CD4-positive, alpha-beta memory T cell (primary cell): Measurements from ENCODE around the gene RIPK4. TPM values are rescaled to one million over a fixed set of nuclear protein-coding genes. Genes with fewer than 3 reads are reported as not detected.
A peak's percentile ranks its signal among the peaks of the same experiment; 100 is the strongest.

Experiments
- CTCF ChIA-PET: fragments of 350-600 bp; sonication (Branson Sonifier 250); formaldehyde crosslinking; loops from one replicate; lab custom pipeline; 2021; ENCODE audit warnings: inconsistent platforms; ENCODE audit not compliant: partially characterized antibody; lab: Charles Lee
- POLR2A ChIA-PET: fragments of 350-600 bp; sonication (Branson Sonifier 250); formaldehyde crosslinking; loops from one replicate; lab custom pipeline; 2021; ENCODE audit not compliant: partially characterized antibody; lab: Charles Lee
- DNase-seq, 5 donors: peaks; one replicate each; pipeline versions ENCODE4 v3.0.0 to v3.0.0-alpha.2; 2020 to 2022; ENCODE audit warnings: mixed read lengths in 1 of 5
- H3K27ac ChIP-seq: one replicate; pipeline ENCODE4 v1.7.0; 2013; ENCODE audit warnings: low read depth, low read length
- H3K27me3 ChIP-seq: 2 replicates; pipeline ENCODE4 v1.7.0; 2013; ENCODE audit warnings: mild to moderate bottlenecking, low read length, moderate library complexity; ENCODE audit not compliant: insufficient read depth
- H3K36me3 ChIP-seq: 2 replicates; pipeline ENCODE4 v1.7.0; 2013; ENCODE audit warnings: mild to moderate bottlenecking, low read length, moderate library complexity; ENCODE audit not compliant: insufficient read depth
- H3K4me1 ChIP-seq: 2 replicates; pipeline ENCODE4 v1.7.0; 2013; ENCODE audit warnings: mild to moderate bottlenecking, low read length, moderate library complexity; ENCODE audit not compliant: insufficient read depth
- H3K4me3 ChIP-seq, 2 donors: one replicate each; pipeline ENCODE4 v1.7.0; 2013; ENCODE audit warnings: low read length in 2 of 2, mild to moderate bottlenecking in 1 of 2
- H3K9me3 ChIP-seq, 2 donors: one replicate each; pipeline ENCODE4 v1.7.0; 2013; ENCODE audit warnings: low read length in 2 of 2, control low read depth in 1 of 2; ENCODE audit not compliant: control insufficient read depth in 1 of 2
- H3K27ac Mint-ChIP-seq, 7 donors: one replicate each; pipeline ENCODE4 v1.8.0; 2020 to 2021; ENCODE audit warnings: mixed read lengths in 7 of 7, mild to moderate bottlenecking in 6 of 7, inconsistent platforms in 3 of 7, moderate library complexity in 3 of 7
- H3K27me3 Mint-ChIP-seq, 2 donors: one replicate each; pipeline ENCODE4 v1.8.0; 2020 to 2021; ENCODE audit warnings: mixed read lengths in 2 of 2
- H3K36me3 Mint-ChIP-seq, 2 donors: one replicate each; pipeline ENCODE4 v1.8.0; 2020 to 2021; ENCODE audit warnings: mixed read lengths in 2 of 2, inconsistent platforms in 1 of 2, mild to moderate bottlenecking in 1 of 2
- H3K4me1 Mint-ChIP-seq, 4 donors: one replicate each; pipeline ENCODE4 v1.8.0; 2020 to 2021; ENCODE audit warnings: mixed read lengths in 4 of 4, mild to moderate bottlenecking in 1 of 4
- H3K4me3 Mint-ChIP-seq, 8 donors: one replicate each; pipeline ENCODE4 v1.8.0; 2020 to 2021; ENCODE audit warnings: mixed read lengths in 8 of 8, mild to moderate bottlenecking in 7 of 8, moderate library complexity in 6 of 8, inconsistent platforms in 3 of 8
- H3K9me3 Mint-ChIP-seq, 8 donors: one replicate each; pipeline ENCODE4 v1.8.0; 2020 to 2021; ENCODE audit warnings: mixed read lengths in 8 of 8, mild to moderate bottlenecking in 5 of 8, inconsistent platforms in 3 of 8, moderate library complexity in 1 of 8
- intact Hi-C: fragments of 100-400 bp; cut with micrococcal nuclease; formaldehyde crosslinking; loops from one replicate; pipeline ENCODE4 v1.15.1; 2023
- polyA plus RNA-seq, 2 donors: library from polyadenylated mRNA; unstranded; fragments of 300-500 nt; fragmentation: Illumina TruSeq; gene quantifications; one replicate each; pipeline ENCODE4 v1.2.3, GENCODE V29; 2021
- total RNA-seq, 2 experiments: library from RNA; stranded (reverse); gene quantifications; one replicate each; pipeline ENCODE4 v1.2.3, GENCODE V29; 2021

Gene RIPK4
- total and polyA plus RNA-seq, 4 experiments from 2014 or later = 0.16 to 0.36 (median 0.26) TPM; not detected in 1

- H3K9me3 Mint-ChIP-seq = no peaks in the 10 kb centered on the region
- intact Hi-C loops = no loop called here
Observed at GRCh38 chr21:41746744-41747006, 20.2 kb downstream of the RIPK4 start.

GRCh38 chr21:41745971-41746743 lies 20.7 kb downstream of the RIPK4 start:
- CTCF ChIA-PET = no interaction called here
- POLR2A ChIA-PET = no interaction called here
- Mint-ChIP-seq H3K36me3 (no peaks in the 10 kb centered on the region), H3K27me3 (peaks cover 0 to 7% of the 10 kb centered on the region in 2 donors), H3K27ac (no peak overlapping the region), H3K4me3 (no peak overlapping the region), H3K4me1 (no peaks in the 10 kb centered on the region), H3K9me3 (no peaks in the 10 kb centered on the region)
- Histone ChIP-seq H3K27ac (no peak overlapping the region), H3K27me3 (no peaks in the 10 kb centered on the region), H3K9me3 (no peaks in the 10 kb centered on the region), H3K4me3 (no peak overlapping the region), H3K4me1 (no peaks in the 10 kb centered on the region), H3K36me3 (no peaks in the 10 kb centered on the region)
- DNase-seq = peak in 1 of 5 donors; percentile 14
- intact Hi-C loops = no loop called here

More at GRCh38 chr21:41746744-41747006, 20.2 kb downstream of the RIPK4 start:
- no peaks in the 10 kb centered on the region for H3K36me3 ChIP-seq
- CTCF ChIA-PET = no interaction called here
- H3K4me3 ChIP-seq = no peak overlapping the region
- H3K27ac ChIP-seq = no peak overlapping the region
- H3K9me3 ChIP-seq = no peaks in the 10 kb centered on the region
- H3K27me3 ChIP-seq = no peaks in the 10 kb centered on the region
- peak in 1 of 5 donors; percentile 3 for DNase-seq
- no peaks in the 10 kb centered on the region for H3K4me1 ChIP-seq
- H3K27me3 Mint-ChIP-seq = peaks cover 0 to 7% of the 10 kb centered on the region in 2 donors
- no peak overlapping the region for H3K4me3 Mint-ChIP-seq
- H3K36me3 Mint-ChIP-seq = no peaks in the 10 kb centered on the region
- POLR2A ChIA-PET = no interaction called here
- H3K27ac Mint-ChIP-seq = no peak overlapping the region
- no peaks in the 10 kb centered on the region for H3K4me1 Mint-ChIP-seq

GRCh38 chr21:41745026-41745820 lies 21.6 kb downstream of the RIPK4 start:
- DNase-seq = peak in 1 of 5 donors; percentile 19
- ChIA-PET POLR2A (no interaction called here), CTCF (no interaction called here)
- no peaks in the 10 kb centered on the region for H3K36me3 Mint-ChIP-seq
- H3K36me3 ChIP-seq = no peaks in the 10 kb centered on the region
- H3K27ac Mint-ChIP-seq = no peak overlapping the region
- no peaks in the 10 kb centered on the region for H3K4me1 Mint-ChIP-seq
- no peaks in the 10 kb centered on the region for H3K9me3 Mint-ChIP-seq
- no peaks in the 10 kb centered on the region for H3K9me3 ChIP-seq
- no peak overlapping the region for H3K4me3 Mint-ChIP-seq
- H3K4me1 ChIP-seq = no peaks in the 10 kb centered on the region
- peaks cover 0 to 7% of the 10 kb centered on the region in 2 donors for H3K27me3 Mint-ChIP-seq
- no peaks in the 10 kb centered on the region for H3K27me3 ChIP-seq
- H3K27ac ChIP-seq = no peak overlapping the region
- intact Hi-C loops = no loop called here
- H3K4me3 ChIP-seq = no peak overlapping the region

GRCh38 chr21:41744028-41744930 lies 22.6 kb downstream of the RIPK4 start:
- no peaks in the 10 kb centered on the region for H3K36me3 Mint-ChIP-seq
- peaks cover 2 to 7% of the 10 kb centered on the region in 2 donors for H3K27me3 Mint-ChIP-seq
- H3K4me1 Mint-ChIP-seq = no peaks in the 10 kb centered on the region
- no peak for DNase-seq
- no peak overlapping the region for H3K27ac Mint-ChIP-seq
- Histone ChIP-seq H3K27ac (no peak overlapping the region), H3K9me3 (no peaks in the 10 kb centered on the region), H3K4me3 (no peak overlapping the region), H3K4me1 (no peaks in the 10 kb centered on the region), H3K36me3 (no peaks in the 10 kb centered on the region), H3K27me3 (no peaks in the 10 kb centered on the region)
- ChIA-PET POLR2A (no interaction called here), CTCF (no interaction called here)
- no peaks in the 10 kb centered on the region for H3K9me3 Mint-ChIP-seq
- intact Hi-C loops = no loop called here
- H3K4me3 Mint-ChIP-seq = no peak overlapping the region

- no peak for DNase-seq
- Histone ChIP-seq H3K4me3 (no peak overlapping the region), H3K27me3 (no peaks in the 10 kb centered on the region), H3K27ac (no peak overlapping the region), H3K9me3 (no peaks in the 10 kb centered on the region), H3K36me3 (no peaks in the 10 kb centered on the region), H3K4me1 (no peaks in the 10 kb centered on the region)
- ChIA-PET POLR2A (no interaction called here), CTCF (no interaction called here)
- Mint-ChIP-seq H3K36me3 (no peaks in the 10 kb centered on the region), H3K27ac (no peak overlapping the region), H3K4me1 (no peaks in the 10 kb centered on the region), H3K4me3 (no peak overlapping the region), H3K9me3 (peaks cover 0 to 3% (median 0%) of the 10 kb centered on the region in 8 donors), H3K27me3 (peaks cover 2 to 7% of the 10 kb centered on the region in 2 donors)
- intact Hi-C loops = no loop called here
Observed at GRCh38 chr21:41743321-41744027, 23.4 kb downstream of the RIPK4 start.

GRCh38 chr21:41742073-41742875 lies 24.6 kb downstream of the RIPK4 start:
- ChIA-PET CTCF (no interaction called here), POLR2A (no interaction called here)
- Mint-ChIP-seq H3K36me3 (no peaks in the 10 kb centered on the region), H3K4me3 (no peak overlapping the region), H3K27me3 (peaks cover 2 to 9% of the 10 kb centered on the region in 2 donors), H3K9me3 (peaks cover 0 to 7% (median 2%) of the 10 kb centered on the region in 8 donors), H3K27ac (no peak overlapping the region), H3K4me1 (no peaks in the 10 kb centered on the region)
- Histone ChIP-seq H3K9me3 (no peaks in the 10 kb centered on the region), H3K27ac (no peak overlapping the region), H3K4me3 (no peak overlapping the region), H3K4me1 (no peaks in the 10 kb centered on the region), H3K36me3 (no peaks in the 10 kb centered on the region), H3K27me3 (no peaks in the 10 kb centered on the region)
- intact Hi-C loops = no loop called here
- no peak for DNase-seq
